ENCODE data around the gene PRKN.

DNA sequence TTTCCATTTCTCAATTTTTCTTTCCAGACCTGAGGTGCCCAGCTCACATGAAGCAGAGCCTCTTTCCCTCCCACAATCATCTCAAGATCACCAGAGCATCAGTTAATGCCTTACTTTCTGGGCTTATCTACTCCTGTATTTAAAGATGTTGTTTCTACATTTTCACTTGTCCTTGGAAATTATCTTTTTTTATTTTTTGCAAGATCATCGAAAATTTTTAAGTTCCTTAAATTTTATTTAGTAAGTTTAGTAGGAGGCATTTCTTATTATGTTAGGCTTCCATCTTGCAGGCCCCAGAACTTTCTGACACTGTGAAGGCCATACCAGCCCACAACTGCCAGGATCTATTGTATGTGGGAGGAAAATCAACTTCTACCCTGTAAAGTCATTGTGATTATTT lies 466.0 kb downstream of the PRKN start:
- TF ChIP-seq, protein P1, sequence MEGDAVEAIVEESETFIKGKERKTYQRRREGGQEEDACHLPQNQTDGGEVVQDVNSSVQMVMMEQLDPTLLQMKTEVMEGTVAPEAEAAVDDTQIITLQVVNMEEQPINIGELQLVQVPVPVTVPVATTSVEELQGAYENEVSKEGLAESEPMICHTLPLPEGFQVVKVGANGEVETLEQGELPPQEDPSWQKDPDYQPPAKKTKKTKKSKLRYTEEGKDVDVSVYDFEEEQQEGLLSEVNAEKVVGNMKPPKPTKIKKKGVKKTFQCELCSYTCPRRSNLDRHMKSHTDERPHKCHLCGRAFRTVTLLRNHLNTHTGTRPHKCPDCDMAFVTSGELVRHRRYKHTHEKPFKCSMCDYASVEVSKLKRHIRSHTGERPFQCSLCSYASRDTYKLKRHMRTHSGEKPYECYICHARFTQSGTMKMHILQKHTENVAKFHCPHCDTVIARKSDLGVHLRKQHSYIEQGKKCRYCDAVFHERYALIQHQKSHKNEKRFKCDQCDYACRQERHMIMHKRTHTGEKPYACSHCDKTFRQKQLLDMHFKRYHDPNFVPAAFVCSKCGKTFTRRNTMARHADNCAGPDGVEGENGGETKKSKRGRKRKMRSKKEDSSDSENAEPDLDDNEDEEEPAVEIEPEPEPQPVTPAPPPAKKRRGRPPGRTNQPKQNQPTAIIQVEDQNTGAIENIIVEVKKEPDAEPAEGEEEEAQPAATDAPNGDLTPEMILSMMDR (IDR thresholded peaks at IDR 0.05; ENCODE audit: borderline replicate concordance, extremely low read depth, low read length, poor library complexity, severe bottlenecking), result no peak
- TF ChIP-seq EZH2 (IDR thresholded peaks at IDR 0.05; ENCODE audit: borderline replicate concordance, low read depth, low read length, severe bottlenecking), result no peak

Measured in DND-41 (cell line).